ENCODE data around the gene SLC13A4. TPM values are rescaled to one million over a fixed set of nuclear protein-coding genes. Genes with fewer than 3 reads are reported as not detected.
"Not testable (repeated sequence)": the region's sequence is repeated elsewhere in the genome, so short reads cannot be mapped to it uniquely, and the experiment has no call there.

The SLC13A4 gene
- polyA plus RNA-seq, 3 donors = 2.0 to 5.0 (median 3.1) TPM

DNA sequence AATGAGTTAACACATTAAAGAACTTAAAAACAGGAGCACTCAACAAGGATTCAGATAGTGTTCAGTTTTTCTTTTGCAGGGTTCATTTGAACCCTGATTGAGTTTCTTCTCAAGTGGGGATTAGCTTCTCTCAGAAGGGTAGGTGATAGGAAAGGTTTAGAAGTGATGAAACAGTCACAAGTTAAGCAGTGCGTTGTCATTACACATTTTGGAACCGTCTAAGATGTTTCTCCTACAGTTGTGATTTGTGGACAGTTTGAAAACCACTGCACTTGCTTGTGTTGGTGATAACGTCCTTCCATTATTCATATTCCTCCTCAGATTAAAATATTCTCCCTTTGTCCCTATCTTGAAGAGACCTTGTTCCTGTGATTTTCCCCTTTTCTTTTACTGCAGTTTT lies 62.9 kb downstream of the SLC13A4 start:
- DNase-seq = no peak

DNA sequence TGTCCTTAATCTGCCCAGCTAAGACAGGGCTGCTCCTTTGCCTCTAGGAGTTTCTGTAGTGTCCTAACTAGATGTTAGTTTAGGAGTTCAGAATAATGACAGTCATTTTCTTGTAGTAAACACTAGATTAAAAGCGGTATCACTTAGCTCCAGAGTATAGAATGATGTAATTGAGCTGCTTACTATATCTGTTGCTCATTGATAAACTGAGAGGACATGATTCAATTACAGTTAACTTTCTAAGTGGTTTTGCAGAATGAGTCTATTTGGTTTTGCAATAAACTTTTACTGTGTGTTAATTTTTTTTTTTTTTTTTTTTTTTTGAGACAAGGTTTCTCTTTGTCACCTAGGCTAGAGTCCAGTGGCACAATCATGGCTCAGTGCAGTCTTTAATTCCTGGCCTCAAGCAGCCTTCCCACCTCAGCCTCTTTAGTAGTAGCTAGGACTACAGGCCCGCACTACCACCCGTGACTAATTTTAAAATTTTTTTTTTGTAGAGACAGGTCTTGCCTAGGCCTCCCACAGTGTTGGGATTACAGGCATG lies 63.9 kb downstream of the SLC13A4 start:
- DNase-seq = no peak

- peak; percentile 93 for DNase-seq
Measured at GRCh38 chr7:135662373-135663114, 65.4 kb downstream of the SLC13A4 start, which contains the start of gene STMP1. Gene STMP1, plus strand, starts transcription at chr7:135662514.

DNA sequence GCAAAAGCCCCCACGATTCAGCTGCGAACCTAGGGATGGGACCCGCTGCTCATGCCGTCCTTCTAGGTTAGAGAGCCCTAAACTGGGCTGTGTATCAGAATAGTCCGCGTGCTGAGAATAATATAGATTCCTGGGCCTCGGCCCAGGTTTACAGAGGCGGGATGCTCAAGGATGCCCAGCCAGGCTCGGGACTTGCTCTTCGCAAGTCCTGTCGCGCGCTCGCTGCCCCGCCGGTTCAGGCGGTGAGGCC lies 65.9 kb downstream of the SLC13A4 start:
- no peak for DNase-seq

DNA sequence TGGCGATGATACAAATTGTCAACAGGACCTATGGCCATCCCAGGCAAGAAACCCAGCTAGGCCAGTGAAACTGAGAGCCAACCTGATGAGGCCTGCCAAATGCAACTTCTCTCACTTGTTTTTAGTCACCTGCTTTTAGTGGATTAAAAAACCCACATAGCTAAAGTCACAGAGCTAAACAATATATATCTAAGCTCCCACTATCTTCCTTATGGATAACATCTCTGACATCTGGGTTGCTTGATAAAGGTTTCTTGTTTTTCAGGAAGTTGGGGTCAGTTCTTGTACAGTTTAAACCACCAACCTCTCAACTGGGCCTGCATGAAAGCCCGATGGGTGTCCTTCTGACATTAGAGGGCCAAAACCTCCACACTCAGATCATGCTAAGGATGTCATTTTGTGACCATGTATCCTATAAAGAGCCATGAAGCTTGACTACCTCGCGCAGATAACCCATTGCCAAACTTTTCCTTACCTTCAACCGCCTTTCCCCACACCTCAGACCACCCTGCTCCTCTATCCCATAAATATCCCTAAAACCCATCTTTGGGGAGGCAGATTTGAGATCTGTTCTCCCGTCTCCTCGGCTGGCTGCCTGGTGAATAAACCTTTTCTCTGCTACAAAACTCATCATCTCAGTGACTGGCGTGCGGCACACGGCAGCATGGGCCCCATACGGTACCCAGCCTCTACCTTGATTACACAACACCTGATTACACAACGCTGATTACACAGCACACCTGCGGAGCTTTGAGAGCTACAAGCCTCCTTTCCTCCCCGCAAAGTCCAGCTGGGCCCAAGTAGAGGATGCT lies 66.5 kb downstream of the SLC13A4 start:
- DNase-seq = no peak

DNA sequence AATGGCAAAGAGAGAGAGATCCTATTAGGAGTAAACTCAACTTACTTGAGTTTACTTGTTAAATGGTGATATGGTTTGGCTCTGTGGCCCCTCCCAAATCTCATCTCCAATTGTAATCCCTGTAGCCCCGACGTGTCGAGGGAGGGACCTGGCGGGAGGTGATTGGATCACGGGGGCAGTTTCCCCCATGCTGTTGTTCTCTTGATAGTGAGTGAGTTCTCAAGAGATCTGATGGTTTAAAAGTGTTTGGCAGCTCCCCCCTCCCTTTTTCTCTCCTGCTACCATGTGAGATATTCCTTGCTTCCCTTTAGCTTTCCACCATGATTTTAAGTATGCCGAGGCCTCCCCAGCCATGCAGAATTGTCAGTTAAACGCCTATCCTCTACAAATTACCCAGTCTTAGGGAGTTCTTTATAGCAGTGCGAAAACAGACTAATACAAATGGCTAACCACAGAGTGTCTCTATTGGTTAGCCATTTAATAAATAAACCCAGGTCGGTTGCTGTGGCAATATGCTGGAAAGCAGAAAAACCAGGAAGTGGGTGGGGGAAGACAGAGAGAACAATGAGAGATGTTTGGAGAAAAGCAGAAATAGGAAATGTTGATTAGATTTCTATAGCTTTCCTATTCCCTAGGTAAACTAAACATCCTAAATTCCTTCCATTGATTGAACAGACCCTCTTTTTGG lies 68.7 kb downstream of the SLC13A4 start:
- DNase-seq = no peak

- no peak for DNase-seq
Measured at GRCh38 chr7:135658564-135658963, 69.4 kb downstream of the SLC13A4 start.

DNA sequence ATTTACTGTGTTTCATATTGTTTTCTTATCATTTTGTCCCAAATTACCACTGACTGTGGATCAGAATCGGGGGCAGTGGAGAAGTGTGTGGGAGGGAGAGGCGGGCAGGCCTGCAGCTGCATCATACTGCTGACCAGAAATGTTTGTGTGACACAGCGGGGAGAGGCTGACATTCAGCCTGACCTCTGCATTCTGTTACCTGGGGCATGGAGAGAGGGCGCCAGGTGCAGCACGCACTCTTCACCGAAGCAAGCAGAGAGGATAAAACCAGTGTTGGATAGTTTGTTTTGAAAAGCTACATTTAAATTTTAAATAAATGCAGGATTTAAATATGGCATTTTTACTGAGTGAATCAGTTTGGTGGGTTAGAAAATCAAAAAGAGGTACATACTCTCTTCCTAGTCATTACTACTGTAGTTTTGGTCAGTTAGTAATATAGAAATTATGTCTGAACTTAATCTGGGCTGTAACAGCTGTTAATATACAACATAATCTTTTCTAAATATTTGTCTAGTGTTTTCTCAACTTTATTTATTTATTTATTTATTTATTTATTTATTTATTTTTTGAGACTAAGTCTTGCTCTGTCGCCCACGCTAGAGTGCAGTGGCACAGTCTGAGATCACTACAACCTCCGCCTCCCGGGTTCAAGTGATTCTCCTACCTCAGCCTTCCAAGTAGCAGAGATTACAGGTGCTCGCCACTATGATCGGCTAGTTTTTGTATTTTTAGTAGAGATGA lies 74.5 kb downstream of the SLC13A4 start:
- DNase-seq = peak; percentile 52

DNA sequence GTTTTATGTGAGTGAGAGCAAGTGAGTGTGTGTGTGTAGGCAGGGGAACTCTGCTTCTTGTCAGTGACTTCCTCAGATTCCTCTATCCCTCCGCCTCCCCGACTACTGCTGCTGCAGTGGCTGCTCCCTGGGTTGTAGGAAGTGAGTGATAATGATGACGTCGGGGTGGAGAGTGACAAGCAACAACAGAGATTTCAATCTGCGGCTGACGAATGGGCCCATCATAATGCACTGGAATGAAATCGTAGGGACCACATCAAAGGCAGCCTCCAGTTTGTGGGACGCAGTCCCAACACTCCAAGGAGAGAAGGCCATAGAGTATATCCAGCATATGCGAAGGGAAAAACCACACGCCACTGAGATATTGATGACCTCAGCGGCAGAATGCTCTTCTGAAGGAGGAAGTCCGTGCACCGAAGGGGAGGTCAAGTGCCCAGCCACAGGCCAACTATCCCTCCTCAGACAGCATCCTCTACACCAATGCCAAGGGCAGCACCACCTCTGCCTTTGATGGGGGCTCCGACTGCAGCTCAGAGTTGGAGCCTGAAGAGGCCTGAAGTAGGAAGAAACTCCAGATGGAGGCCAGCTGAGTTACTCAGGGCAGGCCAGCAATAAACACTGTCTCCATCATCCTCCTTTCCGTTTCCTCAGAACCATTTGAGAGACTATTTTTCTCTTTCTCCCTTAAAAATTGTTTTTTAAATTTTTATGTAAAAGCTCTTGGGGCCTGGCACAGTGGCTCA lies 77.0 kb downstream of the SLC13A4 start:
- no peak for DNase-seq

DNA sequence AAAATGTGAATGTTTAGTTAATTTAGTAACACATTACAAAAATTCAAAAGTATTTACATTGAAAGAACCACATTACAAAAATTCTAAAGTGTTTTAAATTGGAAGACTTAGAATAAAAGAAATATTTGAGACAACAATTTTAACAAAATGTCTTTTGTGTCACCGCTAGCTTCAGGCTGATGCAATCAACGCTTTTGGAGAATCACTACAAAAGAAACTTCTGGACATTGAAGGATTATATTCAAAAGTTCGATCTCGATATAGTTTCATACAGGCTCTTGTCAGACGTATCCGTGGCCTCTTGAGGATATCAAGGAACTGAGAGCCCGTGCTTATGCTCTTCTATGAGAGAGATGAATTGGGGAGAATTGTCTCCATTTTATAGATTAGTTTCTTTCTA lies 79.8 kb downstream of the SLC13A4 start:
- DNase-seq = no peak

DNA sequence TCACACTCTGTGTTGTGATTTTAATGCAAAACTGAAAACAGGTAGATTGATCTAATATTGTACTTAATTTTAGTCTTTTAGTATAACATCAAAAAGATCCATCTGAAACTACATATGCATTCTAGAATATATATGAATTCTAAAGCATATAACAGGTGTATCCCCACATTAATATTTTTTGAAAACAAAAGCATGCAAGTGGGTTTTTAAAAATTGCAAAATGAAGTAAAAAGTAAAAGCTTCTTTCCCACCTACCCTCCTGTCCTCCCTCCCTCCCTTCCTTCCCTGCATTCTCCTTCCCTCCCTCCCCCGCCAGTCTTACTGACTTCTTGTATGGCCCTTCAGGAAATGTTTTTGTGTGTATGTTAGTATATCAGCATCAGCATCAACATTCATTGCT lies 80.2 kb downstream of the SLC13A4 start:
- no peak for DNase-seq

GRCh38 chr7:135645296-135645904 lies 82.6 kb downstream of the SLC13A4 start:
- DNase-seq = no peak

DNA sequence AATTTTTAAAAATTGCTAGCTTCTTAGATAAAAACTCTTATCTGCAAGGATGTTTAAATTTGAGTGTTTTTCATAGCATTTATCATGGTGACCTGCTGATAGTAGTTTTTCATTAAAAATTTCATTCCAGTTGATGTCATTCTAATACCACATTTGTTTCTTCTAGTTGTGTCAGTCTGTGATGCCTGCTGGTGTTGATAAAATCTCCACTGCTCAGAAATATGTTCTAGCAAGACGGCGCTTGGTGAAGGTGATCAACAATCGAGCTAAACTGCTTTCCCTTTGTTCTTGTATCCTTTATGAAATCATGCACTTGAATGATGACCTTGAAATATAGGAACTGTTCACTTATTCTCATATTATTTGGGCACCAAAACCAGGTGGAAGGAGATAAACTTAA lies 83.3 kb downstream of the SLC13A4 start:
- no peak for DNase-seq

DNA sequence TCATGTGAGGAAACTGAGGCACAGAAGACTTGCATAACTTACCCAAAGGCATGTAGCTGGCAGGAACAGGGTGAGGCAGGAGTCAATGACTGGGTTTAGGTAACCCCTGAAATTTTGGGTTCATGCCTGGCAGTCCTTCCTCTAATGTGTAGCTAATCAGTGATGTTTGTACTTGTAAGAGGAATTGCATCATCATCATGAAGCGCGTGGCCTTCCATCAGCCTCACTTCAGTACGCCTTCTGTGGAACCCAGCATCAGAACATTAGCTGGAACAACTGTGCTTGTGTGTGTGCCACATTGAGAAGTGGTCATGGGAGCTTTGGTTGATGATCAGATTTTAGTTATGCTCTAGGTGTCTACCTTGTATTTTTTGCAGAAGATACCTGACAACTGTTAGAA lies 83.8 kb downstream of the SLC13A4 start:
- no peak for DNase-seq

DNA sequence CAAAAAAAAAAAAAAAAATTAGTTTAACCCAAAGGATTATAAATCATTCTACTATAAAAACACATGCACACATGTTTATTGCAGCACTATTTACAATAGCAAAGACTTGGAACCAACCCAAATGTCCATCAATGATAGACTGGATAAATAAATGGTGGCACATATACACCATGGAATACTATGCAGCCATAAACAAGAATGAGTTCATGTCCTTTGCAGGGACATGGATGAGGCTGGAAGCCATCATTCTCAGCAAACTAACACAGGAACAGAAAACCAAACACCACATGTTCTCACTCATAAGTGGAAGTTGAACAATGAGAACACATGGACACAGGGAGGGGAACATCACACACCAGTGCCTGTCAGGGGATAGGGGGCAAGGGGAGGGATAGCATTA lies 88.3 kb downstream of the SLC13A4 start:
- not testable (repeated sequence) for DNase-seq

- no peak for DNase-seq
Measured at GRCh38 chr7:135634191-135634878, 93.7 kb downstream of the SLC13A4 start.

All from renal pelvis (tissue), 4 donors.